ENCODE data around the gene GBX2.

The GBX2 gene

GRCh38 chr2:236120829-236121228, 47.4 kb downstream of the GBX2 start:
- in situ Hi-C loops (cut with HindIII; ENCODE audit: low sequenced_read_pairs), result no loop called here

DNA sequence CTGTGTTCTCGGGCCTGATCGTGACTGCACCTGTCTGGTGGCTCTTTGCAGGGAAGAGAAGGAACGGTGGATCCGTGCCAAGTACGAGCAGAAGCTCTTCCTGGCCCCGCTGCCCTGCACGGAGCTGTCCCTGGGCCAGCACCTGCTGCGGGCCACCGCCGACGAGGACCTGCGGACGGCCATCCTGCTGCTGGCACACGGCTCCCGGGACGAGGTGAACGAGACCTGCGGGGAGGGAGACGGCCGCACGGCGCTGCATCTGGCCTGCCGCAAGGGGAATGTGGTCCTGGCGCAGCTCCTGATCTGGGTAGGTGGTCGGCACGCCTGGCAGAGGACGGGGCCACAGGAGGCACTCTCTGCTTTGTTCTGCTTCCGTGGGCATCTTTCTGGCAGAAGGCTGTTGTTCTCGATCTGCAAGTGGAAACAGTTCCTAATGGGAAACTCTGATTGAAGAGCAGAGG, 48.0 kb downstream of the GBX2 start:
- in situ Hi-C loops (cut with HindIII; ENCODE audit: low sequenced_read_pairs), result no loop called here

GRCh38 chr2:236119476-236119875, 48.7 kb downstream of the GBX2 start:
- in situ Hi-C loops (cut with HindIII; ENCODE audit: low sequenced_read_pairs), result no loop called here

DNA sequence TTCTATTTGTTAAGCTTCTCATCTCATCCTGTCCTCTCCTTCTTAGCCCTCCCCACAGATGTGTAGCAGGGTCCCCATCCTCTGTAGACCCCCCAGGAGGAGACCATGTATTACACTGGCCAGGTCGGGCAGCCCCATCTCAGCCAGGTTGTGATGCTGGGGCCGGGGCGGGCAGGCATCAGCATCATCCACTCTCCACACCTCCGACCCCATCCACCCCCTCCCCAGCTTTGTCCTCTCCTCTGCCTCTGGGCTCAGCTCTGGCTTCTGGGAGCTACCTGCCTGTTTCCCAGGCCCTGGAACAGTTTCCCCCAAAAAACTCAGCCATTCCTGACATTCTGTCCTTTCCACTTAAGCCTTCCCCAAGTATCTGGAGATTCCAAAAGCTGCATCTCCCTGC, 49.2 kb downstream of the GBX2 start:
- in situ Hi-C loops (cut with HindIII; ENCODE audit: low sequenced_read_pairs), result no loop called here

GRCh38 chr2:236117861-236118269, 50.3 kb downstream of the GBX2 start:
- in situ Hi-C loops (cut with HindIII; ENCODE audit: low sequenced_read_pairs), result no loop called here

- in situ Hi-C loops (cut with HindIII; ENCODE audit: low sequenced_read_pairs), result no loop called here
Observed at GRCh38 chr2:236117401-236117800, 50.8 kb downstream of the GBX2 start.

All from DLD1 (cell line).